HG02588 (cell line): ENCODE results near the gene WIPF1.

Source experiments
- ATAC-seq: cut with Tn5 transposase; IDR thresholded peaks from one replicate; pipeline ENCODE4 v1.9.1; 2021; ENCODE audit warnings: mild to moderate bottlenecking, moderate library complexity; ENCODE audit not compliant: unreplicated experiment

The WIPF1 gene

GRCh38 chr2:174621323-174621722, 23.7 kb upstream of the WIPF1 start:
- ATAC-seq: no peak

DNA sequence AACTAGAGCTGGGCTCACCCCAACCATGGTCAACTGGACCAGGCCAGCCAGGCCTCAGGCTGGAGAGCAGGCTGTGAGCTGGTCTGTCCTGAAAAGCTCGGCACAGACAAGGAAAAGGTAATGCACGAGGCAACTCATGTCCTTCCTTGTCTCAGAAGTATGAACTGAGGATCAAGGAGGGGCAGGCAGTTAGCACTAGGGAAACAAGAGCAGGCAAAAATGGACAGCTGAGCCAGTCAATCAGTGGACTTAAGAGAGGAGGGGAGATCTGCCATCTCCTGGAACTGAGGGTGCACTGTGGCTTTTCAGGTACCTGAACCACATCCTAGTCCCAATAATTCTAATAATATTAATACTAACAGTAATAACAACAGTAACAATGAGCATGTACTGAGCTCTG, 20.6 kb upstream of the WIPF1 start:
- ATAC-seq: no peak

DNA sequence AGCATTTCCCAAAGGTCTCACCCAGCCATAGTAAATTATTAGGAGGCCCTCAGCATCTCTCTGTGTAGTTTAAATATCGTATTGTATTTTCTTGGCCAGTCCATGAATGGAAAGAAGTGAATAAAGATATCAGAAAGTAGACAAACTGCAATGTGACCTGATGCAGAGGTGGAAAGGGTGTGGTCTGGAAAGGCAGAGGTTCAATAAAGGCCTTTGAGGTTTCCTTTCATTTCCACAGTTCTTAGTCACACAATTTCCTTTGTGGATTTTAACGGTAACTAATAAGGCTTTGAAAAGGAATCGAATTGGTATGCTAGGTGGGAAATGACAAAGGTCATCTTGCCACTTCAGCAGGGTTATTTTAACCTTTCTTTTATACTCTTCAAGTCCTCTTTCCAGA, 20.1 kb upstream of the WIPF1 start:
- ATAC-seq: no peak

GRCh38 chr2:174617120-174617519, 19.5 kb upstream of the WIPF1 start:
- ATAC-seq: no peak

DNA sequence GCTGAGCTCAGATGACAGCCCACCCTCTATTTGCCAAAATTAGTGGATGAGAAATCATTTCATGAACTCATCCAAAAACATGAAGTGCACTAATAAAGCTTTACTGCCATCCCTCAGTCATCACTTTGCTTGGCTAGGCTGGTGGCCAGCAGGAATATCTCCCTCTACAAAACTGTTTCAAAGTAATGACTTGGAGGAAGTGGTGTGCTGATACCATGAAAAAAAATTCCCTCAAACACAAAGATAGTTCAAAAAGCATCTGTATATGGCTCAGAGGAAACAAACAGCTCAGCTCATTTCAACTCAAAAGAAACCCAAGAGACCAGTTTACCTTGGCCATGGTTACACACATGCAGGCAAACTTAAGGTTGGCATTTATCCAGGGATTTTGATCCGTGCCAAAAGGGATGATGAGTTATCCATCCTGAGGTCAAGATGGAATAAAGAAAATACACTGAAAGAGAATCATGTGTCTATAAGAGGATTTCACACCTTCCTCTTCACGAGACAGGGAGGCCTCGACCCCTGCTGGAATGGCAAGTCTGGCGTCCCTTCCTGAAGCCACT, 18.4 kb upstream of the WIPF1 start:
- peak; percentile 41 for ATAC-seq

DNA sequence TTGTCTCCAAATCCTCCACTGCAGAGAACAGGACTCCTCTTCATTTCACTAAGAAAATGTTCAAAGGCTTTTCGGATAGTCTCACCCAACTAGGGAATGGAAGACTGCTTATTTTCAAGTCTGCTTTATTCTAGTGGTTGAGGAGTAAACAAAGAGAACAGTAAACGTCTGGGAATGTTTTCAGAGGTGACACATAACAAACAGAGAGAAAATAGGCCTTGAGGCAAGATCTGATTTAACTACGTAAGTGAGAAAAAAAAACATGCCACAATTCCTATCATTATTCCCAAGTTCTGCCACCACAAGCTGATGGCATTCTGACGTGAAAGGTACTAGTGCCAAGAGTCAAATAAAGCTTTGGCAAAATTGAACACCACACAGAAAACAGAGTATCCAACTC, 16.7 kb upstream of the WIPF1 start:
- no peak for ATAC-seq

DNA sequence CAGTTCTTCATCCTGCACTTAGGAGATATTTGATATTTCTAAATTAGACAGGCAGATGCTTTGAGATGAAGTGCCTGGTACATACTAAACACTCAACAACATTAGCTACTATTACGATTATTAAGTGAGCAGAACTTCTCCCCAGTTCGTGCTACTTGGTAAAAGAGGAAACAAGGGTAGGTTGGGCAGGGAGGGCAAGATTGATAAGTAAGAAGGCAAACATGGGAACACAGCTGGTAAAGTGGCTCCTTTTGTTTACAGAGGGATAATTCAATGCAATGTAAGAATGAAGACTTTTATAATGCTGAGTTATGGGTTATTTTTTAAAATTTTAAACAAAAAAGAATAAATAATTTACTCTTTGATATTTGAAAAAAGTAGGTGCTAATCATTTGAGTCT, 15.9 kb upstream of the WIPF1 start:
- no peak for ATAC-seq

DNA sequence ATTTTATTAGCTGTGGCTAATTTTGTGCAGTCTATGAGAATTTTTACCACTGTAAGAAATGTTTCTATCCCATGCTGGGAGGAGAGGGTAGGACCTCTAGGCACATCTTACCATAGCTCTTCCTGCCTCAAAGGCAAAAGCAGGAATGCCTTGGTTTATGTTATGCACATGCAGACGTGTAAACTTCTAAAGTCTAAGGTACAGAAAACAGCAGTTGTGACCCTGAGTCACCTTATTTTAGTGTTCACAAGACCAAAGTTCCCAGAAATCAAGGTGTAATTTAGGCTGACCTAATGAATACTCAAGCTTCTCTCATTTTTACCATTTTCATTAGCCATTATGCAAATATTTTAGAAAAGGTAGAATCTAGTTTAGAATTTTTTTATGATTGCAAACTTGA, 15.4 kb upstream of the WIPF1 start:
- ATAC-seq: no peak

DNA sequence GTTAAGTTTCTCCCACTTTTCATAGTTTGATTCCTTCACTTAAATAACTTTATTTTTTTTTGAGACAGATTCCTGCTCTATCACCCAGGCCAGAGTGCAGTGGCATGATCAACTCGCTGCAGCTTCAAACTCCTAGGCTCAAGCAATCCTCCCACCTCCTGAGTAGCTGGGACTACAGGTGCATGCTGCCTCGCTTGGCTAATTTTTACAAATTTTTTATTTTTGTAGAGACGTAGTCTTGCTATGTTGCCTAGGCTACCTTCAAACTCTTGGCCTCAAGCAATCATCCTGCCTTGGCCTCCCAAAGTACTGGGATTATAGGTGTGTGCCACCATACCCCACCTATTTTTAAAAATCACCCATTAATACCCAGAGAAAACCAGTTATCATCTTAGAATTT, 14.2 kb upstream of the WIPF1 start:
- ATAC-seq: no peak

GRCh38 chr2:174611006-174611405, 13.4 kb upstream of the WIPF1 start:
- ATAC-seq: no peak

DNA sequence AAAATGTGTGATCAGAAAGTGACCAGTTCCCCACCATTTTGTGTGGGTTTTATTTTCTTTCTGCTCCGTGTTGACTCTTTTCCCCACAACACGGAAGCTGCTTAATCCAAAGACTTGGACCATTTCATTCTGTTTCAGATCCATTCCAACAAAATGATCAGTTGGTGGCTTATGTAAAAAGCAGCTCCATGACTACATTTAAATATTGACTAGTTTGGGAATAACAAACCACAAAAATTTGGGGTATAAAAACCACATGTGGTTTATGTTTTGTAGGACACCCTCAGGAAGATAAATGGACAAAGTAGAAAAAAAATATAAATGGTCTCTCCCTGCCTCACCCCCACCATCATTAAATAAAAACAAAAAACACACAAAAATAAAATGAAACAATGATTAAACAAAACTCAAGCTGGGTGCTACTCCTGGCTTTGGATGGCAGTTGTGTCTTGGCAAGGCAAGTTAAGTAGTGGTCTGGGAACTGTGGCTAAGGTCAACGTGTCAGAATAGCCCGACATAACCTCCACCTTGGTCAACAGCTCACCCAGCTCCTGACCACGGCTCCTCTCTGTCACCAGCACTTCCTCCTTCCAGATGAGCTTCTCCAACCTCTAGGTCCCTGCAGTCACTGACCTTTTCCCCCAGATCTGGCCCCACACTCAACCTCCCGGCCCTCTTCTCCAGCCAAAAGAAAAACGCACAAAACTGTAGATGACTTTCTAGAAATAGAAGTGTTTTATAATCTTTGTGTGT, 12.8 kb upstream of the WIPF1 start:
- ATAC-seq: no peak

GRCh38 chr2:174609261-174609660, 11.7 kb upstream of the WIPF1 start:
- no peak for ATAC-seq

GRCh38 chr2:174608866-174609214, 11.2 kb upstream of the WIPF1 start:
- peak; percentile 39 for ATAC-seq

- ATAC-seq: peak; percentile 75
Measured at GRCh38 chr2:174607989-174608865, 10.6 kb upstream of the WIPF1 start.

GRCh38 chr2:174607584-174607983, 10.0 kb upstream of the WIPF1 start:
- ATAC-seq: no peak

- peak; percentile 36 for ATAC-seq
Measured at GRCh38 chr2:174606336-174606735, 8.7 kb upstream of the WIPF1 start.

GRCh38 chr2:174605687-174606086, 8.1 kb upstream of the WIPF1 start:
- no peak for ATAC-seq

GRCh38 chr2:174603280-174603679, 5.7 kb upstream of the WIPF1 start:
- peak; percentile 35 for ATAC-seq

DNA sequence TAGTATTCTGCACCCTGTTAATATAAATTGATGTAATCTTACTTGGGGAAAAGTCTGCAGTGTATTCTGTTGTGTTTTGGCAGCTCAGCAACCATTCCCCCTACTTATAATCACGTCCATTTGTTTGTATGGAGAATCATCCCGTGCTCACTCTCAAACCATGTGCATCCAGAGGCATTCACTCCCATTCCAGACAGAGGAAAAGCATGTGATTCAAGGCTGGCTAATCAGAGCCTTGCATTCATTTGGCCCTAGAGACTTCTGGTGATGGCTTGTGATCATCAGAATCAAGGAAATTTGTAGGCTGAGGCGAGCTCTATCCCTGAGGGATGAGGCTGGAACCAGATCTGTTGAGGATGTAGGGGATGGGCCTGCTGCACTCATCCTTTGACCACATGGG, 5.1 kb upstream of the WIPF1 start:
- no peak for ATAC-seq

GRCh38 chr2:174600349-174600748, 2.7 kb upstream of the WIPF1 start:
- ATAC-seq: peak; percentile 35

- ATAC-seq: no peak
Measured at GRCh38 chr2:174599310-174599921, 1.8 kb upstream of the WIPF1 start.

DNA sequence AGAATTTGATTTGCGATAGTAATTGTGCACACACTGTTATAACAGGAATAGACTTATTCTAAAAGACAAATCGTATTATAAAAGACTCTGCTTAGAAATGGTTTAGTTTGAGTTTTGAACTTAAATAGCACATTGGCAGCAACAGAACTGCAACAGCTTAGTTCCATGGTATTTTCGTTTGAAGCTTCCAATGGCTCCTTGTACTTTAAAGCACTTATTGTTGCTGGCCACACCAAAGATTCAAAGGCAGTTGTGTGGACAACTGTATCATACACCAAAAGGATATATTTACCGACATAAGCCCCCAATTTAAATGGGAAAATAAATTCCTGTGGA, 627 bp downstream of the WIPF1 start:
- ATAC-seq: no peak
